K562 (cell line): ENCODE data around the gene NTRK1. TPM values are rescaled to one million over a fixed set of nuclear protein-coding genes. Genes with fewer than 3 reads are reported as not detected.

Experiments
- ATAC-seq: fragments of 200-7000 bp; cut with Tn5 transposase; 3 replicates; pipeline ENCODE4 v1.9.1; 2020; ENCODE audit warnings: moderate library complexity
- BruUV-seq: library from RNA; stranded (reverse); fragments of 400-500 nt; replicated peaks from 2 replicates; lab custom pipeline; 2021; lab: Mats Ljungman, UMichigan
- CTCF ChIA-PET: fragments of 300-600 bp; formaldehyde crosslinking; extraction: SDS; loops from one replicate; lab custom pipeline; 2021; ENCODE audit warnings: low intra/inter-chr PET ratio; lab: Yijun Ruan, JAX
- POLR2A ChIA-PET: fragments of 300-600, 350-650 bp; sonication (Branson Sonifier 250); formaldehyde crosslinking; extraction: SDS; loops from one replicate; lab custom pipeline; 2021; ENCODE audit warnings: antibody characterized with exemption, inconsistent platforms; lab: Yijun Ruan, JAX
- DNase-seq, 4 experiments: peaks; one replicate each; pipeline versions ENCODE4 v3.0.0 to v3.0.0-alpha.2; 2011 to 2018; ENCODE audit warnings: low spot score in 3 of 4, mixed read lengths in 3 of 4; ENCODE audit errors: extremely low read depth in 1 of 4
- FAIRE-seq: peaks from 2 replicates; lab custom pipeline; 2011; peaks lifted over from hg19 to GRCh38; lab: Jason Lieb, UNC
- H2AFZ ChIP-seq: 2 replicates; pipeline ENCODE4 v1.6.0; 2011; ENCODE audit warnings: low read depth, low read length, control low read depth, inconsistent platforms
- H3K27ac ChIP-seq: fragments of 200-600 bp; 3 replicates; pipeline ENCODE4 v1.8.0; 2011; ENCODE audit warnings: low read depth, mild to moderate bottlenecking, control low read depth, inconsistent platforms, low read length, moderate library complexity, mixed read lengths; ENCODE audit errors: extremely low read depth
- H3K27me3 ChIP-seq, 2 experiments: fragments of 300-600 bp in 1 of 2; 2 replicates in 1 of 2; 3 replicates in 1 of 2; pipeline versions ENCODE4 v1.6.0 to v1.8.0; 2011; ENCODE audit warnings: inconsistent platforms in 2 of 2, low read length in 2 of 2, mild to moderate bottlenecking in 1 of 2, mixed read lengths in 1 of 2, moderate library complexity in 1 of 2; ENCODE audit not compliant: control insufficient read depth in 2 of 2, insufficient read depth in 2 of 2
- H3K36me3 ChIP-seq: fragments of 300-600 bp; 3 replicates; pipeline ENCODE4 v1.8.0; 2011; ENCODE audit warnings: mild to moderate bottlenecking, low read length, inconsistent platforms; ENCODE audit not compliant: control insufficient read depth, insufficient read depth
- H3K4me1 ChIP-seq, 2 experiments: fragments of 200-600 bp in 1 of 2; replicated peaks in 1 of 2; 2 replicates in 1 of 2; 3 replicates in 1 of 2; pipeline versions ENCODE4 v1.5.1 to v1.8.0; 2011; ENCODE audit warnings: inconsistent platforms in 2 of 2, low read length in 2 of 2, mild to moderate bottlenecking in 1 of 2, mixed read lengths in 1 of 2, moderate library complexity in 1 of 2; ENCODE audit not compliant: control insufficient read depth in 2 of 2, insufficient read depth in 2 of 2
- H3K4me2 ChIP-seq: 2 replicates; pipeline ENCODE4 v1.6.1; 2011; ENCODE audit warnings: low read length, control low read depth, inconsistent platforms, mixed read lengths; ENCODE audit not compliant: insufficient read depth
- H3K4me3 ChIP-seq: fragments of 200-600 bp; sonication (generic), shearing (Covaris generic); 2 replicates; pipeline ENCODE4 v1.5.1; 2016; ENCODE audit warnings: control low read depth, inconsistent platforms
- H3K79me2 ChIP-seq: fragments of 200-600 bp; 3 replicates; pipeline ENCODE4 v1.8.0; 2011; ENCODE audit warnings: low read length, inconsistent platforms; ENCODE audit not compliant: control insufficient read depth, insufficient read depth
- H3K9ac ChIP-seq, 2 experiments: 2 replicates each; pipeline versions ENCODE4 v1.6.0 to v1.6.1; 2011; ENCODE audit warnings: low read depth in 2 of 2, low read length in 2 of 2, control low read depth in 1 of 2, inconsistent platforms in 1 of 2, mild to moderate bottlenecking in 1 of 2, mixed read lengths in 1 of 2; ENCODE audit not compliant: insufficient read depth in 1 of 2
- H3K9me1 ChIP-seq: one replicate; pipeline ENCODE4 v1.6.0; 2011; ENCODE audit warnings: inconsistent platforms, mild to moderate bottlenecking, low read length, moderate library complexity; ENCODE audit not compliant: control insufficient read depth, insufficient read depth
- H3K9me3 ChIP-seq: replicated peaks from 2 replicates; pipeline ENCODE4 v1.5.1; 2011; ENCODE audit warnings: low read depth, low read length, inconsistent platforms; ENCODE audit not compliant: control insufficient read depth, insufficient read depth
- H4K20me1 ChIP-seq: replicated peaks from 2 replicates; pipeline ENCODE4 v1.6.1; 2011; ENCODE audit warnings: low read length, inconsistent platforms, mixed read lengths; ENCODE audit not compliant: control insufficient read depth, insufficient read depth
- ARNT ChIP-seq, 2 experiments: fragments of 450-650 bp; IDR thresholded peaks; 2 replicates each; pipeline ENCODE4 v1.6.1; 2016; ENCODE audit warnings: mild to moderate bottlenecking in 1 of 2
- BHLHE40 ChIP-seq: IDR thresholded peaks from 2 replicates; pipeline ENCODE4 v1.6.1; 2011; ENCODE audit warnings: low read length, improper control_type of control experiment
- ESRRA ChIP-seq: fragments of 450-650 bp; IDR thresholded peaks from 2 replicates; pipeline ENCODE4 v1.6.1; 2014; ENCODE audit warnings: low read depth, mild to moderate bottlenecking, moderate library complexity, borderline replicate concordance
- GABPB2 ChIP-seq: fragments of 250-450 bp; sonication (Bioruptor Pico); conservative IDR thresholded peaks from 2 replicates; pipeline ENCODE4 v1.5.1; 2021; ENCODE audit warnings: mild to moderate bottlenecking
- HMG20A ChIP-seq: fragments of 450-650 bp; formaldehyde crosslinking; conservative IDR thresholded peaks from 2 replicates; pipeline ENCODE4 v1.4.0; 2020; ENCODE audit warnings: mild to moderate bottlenecking, mixed read lengths
- MBD1 ChIP-seq: fragments of 250-450 bp; sonication (Bioruptor Pico); IDR thresholded peaks from 2 replicates; pipeline ENCODE4 v1.8.0; 2022; ENCODE audit warnings: inconsistent platforms
- NR2C1 ChIP-seq, 2 experiments: fragments of 450-650 bp; IDR thresholded peaks; 2 replicates each; pipeline ENCODE4 v1.6.1; 2017; ENCODE audit warnings: mild to moderate bottlenecking in 2 of 2, antibody characterized with exemption in 1 of 2, inconsistent platforms in 1 of 2, missing compliant biosample characterization in 1 of 2, missing genetic modification characterization in 1 of 2
- POLR2G ChIP-seq: fragments of 200-400 bp; formaldehyde crosslinking; IDR thresholded peaks from 2 replicates; pipeline ENCODE4 v1.6.1; 2017; ENCODE audit warnings: low read depth, mild to moderate bottlenecking, antibody characterized with exemption, low read length, moderate library complexity
- PPARD ChIP-seq: fragments of 250-450 bp; sonication (Bioruptor Pico); IDR thresholded peaks from 2 replicates; pipeline ENCODE4 v1.8.0; 2022; ENCODE audit warnings: inconsistent platforms, mild to moderate bottlenecking, moderate library complexity
- PRPF4 ChIP-seq: fragments of 200-400 bp; formaldehyde crosslinking; IDR thresholded peaks from one replicate; pipeline ENCODE4 v1.6.1; 2017; ENCODE audit warnings: low read length, low read depth, mild to moderate bottlenecking; ENCODE audit not compliant: insufficient read depth, poor library complexity, severe bottlenecking
- SMAD4 ChIP-seq: fragments of 250-450 bp; sonication (Bioruptor Pico); conservative IDR thresholded peaks from 2 replicates; pipeline ENCODE4 v1.8.0; 2021; ENCODE audit warnings: inconsistent platforms, mild to moderate bottlenecking, moderate library complexity
- SRF ChIP-seq, 2 experiments: fragments of 250-450, 450-650 bp in 1 of 2; sonication (Bioruptor Pico) in 1 of 2; sonication (generic) in 1 of 2; formaldehyde crosslinking; IDR thresholded peaks; 2 replicates each; pipeline versions ENCODE4 v1.5.0 to v1.5.1; 2020 to 2022; ENCODE audit warnings: mild to moderate bottlenecking in 1 of 2, missing genetic modification reagents in 1 of 2
- TSC22D4 ChIP-seq: fragments of 450-650 bp; IDR thresholded peaks from 2 replicates; pipeline ENCODE4 v1.6.1; 2016; ENCODE audit warnings: missing genetic modification characterization, missing biosample characterization, control low read depth
- ZFP91 ChIP-seq: sonication (generic); formaldehyde crosslinking; IDR thresholded peaks from 2 replicates; pipeline ENCODE4 v1.8.0; 2022; ENCODE audit warnings: mild to moderate bottlenecking, missing genetic modification reagents
- ZNF274 ChIP-seq: IDR thresholded peaks from 2 replicates; pipeline ENCODE4 v1.6.1; 2011; ENCODE audit warnings: low read depth, mild to moderate bottlenecking, low read length, moderate library complexity, borderline replicate concordance
- ZNF507 ChIP-seq: conservative IDR thresholded peaks from 2 replicates; pipeline ENCODE4 v1.6.1; 2017; ENCODE audit warnings: missing genetic modification characterization, missing compliant biosample characterization
- ZNF511 ChIP-seq: sonication (generic); formaldehyde crosslinking; IDR thresholded peaks from 2 replicates; pipeline ENCODE4 v1.8.0; 2022; ENCODE audit warnings: mild to moderate bottlenecking, missing genetic modification reagents
- ZSCAN32 ChIP-seq: fragments of 450-650 bp; formaldehyde crosslinking; IDR thresholded peaks from 2 replicates; pipeline ENCODE4 v1.4.0; 2020; ENCODE audit warnings: mild to moderate bottlenecking, moderate library complexity
- WGBS: fragments of 100-300 bp; shearing (Covaris generic); methylation state at CpG from one replicate; pipeline ENCODE4 v1.1.6; 2016; ENCODE audit warnings: low coverage, mixed read lengths; ENCODE audit not compliant: insufficient coverage; ENCODE audit errors: missing lambda C conversion rate; 5-methylcytosine and 5-hydroxymethylcytosine counted together
- in situ Hi-C: fragments of 300-500 bp; cut with MboI; formaldehyde crosslinking; loops from 4 replicates; pipeline ENCODE4 v1.15.0; 2018; ENCODE audit warnings: inconsistent platforms, mixed read lengths
- intact Hi-C: fragments of 100-400 bp; cut with micrococcal nuclease; formaldehyde crosslinking; loops from 2 replicates; pipeline ENCODE4 v1.14.2; 2022
- polyA plus RNA-seq, 8 experiments: library from polyadenylated mRNA; depleted of rRNA in 4 of 8; stranded (reverse) in 5 of 8; unstranded in 3 of 8; fragments of >200 nt; fragmentation: Nextera tagmentation in 2 of 8; fragmentation: Illumina TruSeq in 1 of 8; extraction: Ambion mirVana in 2 of 8; extraction: Trizol in 1 of 8; gene quantifications; 2 replicates each; pipeline versions ENCODE4 v1.2.1 to v1.2.3, GENCODE V29; 2011 to 2014; ENCODE audit warnings: inconsistent platforms in 1 of 8, missing spikeins in 1 of 8
- total RNA-seq, 7 experiments: library from RNA; depleted of rRNA in 6 of 7; stranded (reverse); fragments of >200 nt in 6 of 7; fragmentation: Illumina TruSeq in 2 of 7; extraction: Trizol in 2 of 7; gene quantifications; 2 replicates each; pipeline versions ENCODE4 v1.2.1 to v1.2.3, GENCODE V29; 2011 to 2021; ENCODE audit warnings: low replicate concordance in 1 of 7

The NTRK1 gene
- total and polyA plus RNA-seq, 9 of the 15 experiments (the other 6 are each of a cell fraction or from before 2014, with no cell fraction given) = 0.46 to 30.0 (median 7.9) TPM

- CTCF ChIA-PET = no interaction called here
- FAIRE-seq (no peak), ATAC-seq (no peak), DNase-seq (no peak)
- Histone ChIP-seq H3K4me2 (no peak overlapping the region), H3K79me2 (no peaks in the 10 kb centered on the region), H3K27me3 (no peaks in the 10 kb centered on the region), H3K4me1 (peaks cover 39 to 67% of the 10 kb centered on the region in 2 experiments), H3K36me3 (no peaks in the 10 kb centered on the region), H3K9me3 (no peaks in the 10 kb centered on the region), H2AFZ (no peak overlapping the region), H3K9ac (peak overlapping the region in 1 of 2 experiments; percentile 28; a peak in 1 of 4 replicates), H3K27ac (no peak overlapping the region), H4K20me1 (no peaks in the 10 kb centered on the region), H3K4me3 (no peak overlapping the region), H3K9me1 (no peaks in the 10 kb centered on the region)
- POLR2A ChIA-PET = interaction anchor here (0.6 kb wide), 1 partner anchor 338 kb away, joined by 3 read pairs; no protein-coding TSS in a partner anchor
- 84% methylated on average over 15 of the region's 16 CpGs for WGBS
- no TSS peak for BruUV-seq
- intact Hi-C loops (no loop called here), in situ Hi-C loops (no loop called here)
- TF ChIP-seq PRPF4 (no peak), TSC22D4 (tag) (no peak), GABPB2 (no peak), ZNF511 (CRISPR knock-in tag) (no peak), MBD1 (CRISPR knock-in tag) (no peak), POLR2G (no peak), BHLHE40 (no peak), HMG20A (CRISPR knock-in tag) (no peak), NR2C1 (IDR thresholded peaks at IDR 0.05) (no peak), NR2C1 (tag; IDR thresholded peaks at IDR 0.05) (no peak), ZSCAN32 (CRISPR knock-in tag) (no peak), ZFP91 (CRISPR knock-in tag) (no peak), ESRRA (no peak), ZNF507 (tag) (no peak), SRF (CRISPR knock-in tag; IDR thresholded peaks at IDR 0.05) (no peak), ZNF274 (no peak), SMAD4 (CRISPR knock-in tag) (no peak), PPARD (CRISPR knock-in tag) (no peak), ARNT (IDR thresholded peaks at IDR 0.05) (no peak)
Observed at GRCh38 chr1:156896490-156897033, 35.9 kb downstream of the NTRK1 start.
